ENCODE measurements around the gene CCDC28B.

CCDC28B gene

GRCh38 chr1:32181563-32181962, 18.8 kb upstream of the CCDC28B start:
- no peak for DNase-seq (ENCODE audit: extremely low read depth, low read depth)
- TF ChIP-seq, protein P1, sequence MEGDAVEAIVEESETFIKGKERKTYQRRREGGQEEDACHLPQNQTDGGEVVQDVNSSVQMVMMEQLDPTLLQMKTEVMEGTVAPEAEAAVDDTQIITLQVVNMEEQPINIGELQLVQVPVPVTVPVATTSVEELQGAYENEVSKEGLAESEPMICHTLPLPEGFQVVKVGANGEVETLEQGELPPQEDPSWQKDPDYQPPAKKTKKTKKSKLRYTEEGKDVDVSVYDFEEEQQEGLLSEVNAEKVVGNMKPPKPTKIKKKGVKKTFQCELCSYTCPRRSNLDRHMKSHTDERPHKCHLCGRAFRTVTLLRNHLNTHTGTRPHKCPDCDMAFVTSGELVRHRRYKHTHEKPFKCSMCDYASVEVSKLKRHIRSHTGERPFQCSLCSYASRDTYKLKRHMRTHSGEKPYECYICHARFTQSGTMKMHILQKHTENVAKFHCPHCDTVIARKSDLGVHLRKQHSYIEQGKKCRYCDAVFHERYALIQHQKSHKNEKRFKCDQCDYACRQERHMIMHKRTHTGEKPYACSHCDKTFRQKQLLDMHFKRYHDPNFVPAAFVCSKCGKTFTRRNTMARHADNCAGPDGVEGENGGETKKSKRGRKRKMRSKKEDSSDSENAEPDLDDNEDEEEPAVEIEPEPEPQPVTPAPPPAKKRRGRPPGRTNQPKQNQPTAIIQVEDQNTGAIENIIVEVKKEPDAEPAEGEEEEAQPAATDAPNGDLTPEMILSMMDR (IDR thresholded peaks at IDR 0.05; ENCODE audit: low read depth, low read length): no peak

DNA sequence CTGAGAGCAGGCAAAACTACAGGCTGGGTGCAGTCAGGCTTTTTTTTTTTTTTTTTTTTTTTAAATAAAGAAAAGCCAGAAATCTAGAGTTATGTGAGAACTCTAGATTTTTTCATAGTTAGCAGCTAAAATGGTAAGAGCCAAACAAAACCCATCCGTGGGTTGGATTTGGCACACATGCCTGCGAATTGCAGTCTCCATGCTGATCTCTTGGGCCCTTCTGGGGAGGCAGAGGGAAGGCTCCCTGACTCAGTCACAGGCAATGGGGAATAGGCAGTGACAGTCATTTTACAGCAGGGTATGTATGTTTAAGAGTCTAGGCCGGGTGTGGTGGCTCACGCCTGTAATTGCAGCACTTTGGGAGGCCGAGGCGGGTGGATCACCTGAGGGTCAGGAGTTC, 18.3 kb upstream of the CCDC28B start:
- TF ChIP-seq, protein P1 (IDR thresholded peaks at IDR 0.05; ENCODE audit: low read depth, low read length): no peak
- no peak for DNase-seq (ENCODE audit: extremely low read depth, low read depth)

GRCh38 chr1:32184650-32185049, 15.7 kb upstream of the CCDC28B start:
- TF ChIP-seq, protein P1 (IDR thresholded peaks at IDR 0.05; ENCODE audit: low read depth, low read length): no peak
- no peak for DNase-seq (ENCODE audit: extremely low read depth, low read depth)

GRCh38 chr1:32186077-32186476, 14.3 kb upstream of the CCDC28B start:
- no peak for DNase-seq (ENCODE audit: extremely low read depth, low read depth)
- TF ChIP-seq, protein P1 (IDR thresholded peaks at IDR 0.05; ENCODE audit: low read depth, low read length): no peak

- DNase-seq (ENCODE audit: extremely low read depth, low read depth): no peak
- TF ChIP-seq, protein P1 (IDR thresholded peaks at IDR 0.05; ENCODE audit: low read depth, low read length): no peak
These were observed 13.9 kb upstream of the CCDC28B start for GRCh38 chr1:32186491-32186890.

DNA sequence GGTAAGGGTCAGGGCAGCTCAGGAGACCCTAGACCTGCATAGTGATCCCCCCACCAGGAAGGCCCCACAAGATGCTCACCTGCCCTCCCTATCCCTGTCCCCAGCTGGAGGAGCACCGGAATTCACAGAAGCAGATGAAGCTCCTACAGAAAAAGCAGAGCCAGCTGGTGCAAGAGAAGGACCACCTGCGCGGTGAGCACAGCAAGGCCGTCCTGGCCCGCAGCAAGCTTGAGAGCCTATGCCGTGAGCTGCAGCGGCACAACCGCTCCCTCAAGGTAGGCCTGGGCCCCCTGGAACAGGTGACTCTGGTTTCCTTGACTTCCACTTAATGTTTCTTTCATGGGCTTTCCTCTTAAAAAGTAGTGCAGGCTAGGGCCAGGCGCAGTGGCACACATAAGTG, 12.5 kb upstream of the CCDC28B start:
- TF ChIP-seq, protein P1 (IDR thresholded peaks at IDR 0.05; ENCODE audit: low read depth, low read length): no peak
- DNase-seq (ENCODE audit: extremely low read depth, low read depth): no peak

- TF ChIP-seq, protein P1 (IDR thresholded peaks at IDR 0.05; ENCODE audit: low read depth, low read length): no peak
- DNase-seq (ENCODE audit: extremely low read depth, low read depth): no peak
These were observed 8.0 kb upstream of the CCDC28B start for GRCh38 chr1:32192220-32192948.

All from AG09319 (cell line).